Measurements from ENCODE around the gene LIN28A.

Gene LIN28A

DNA sequence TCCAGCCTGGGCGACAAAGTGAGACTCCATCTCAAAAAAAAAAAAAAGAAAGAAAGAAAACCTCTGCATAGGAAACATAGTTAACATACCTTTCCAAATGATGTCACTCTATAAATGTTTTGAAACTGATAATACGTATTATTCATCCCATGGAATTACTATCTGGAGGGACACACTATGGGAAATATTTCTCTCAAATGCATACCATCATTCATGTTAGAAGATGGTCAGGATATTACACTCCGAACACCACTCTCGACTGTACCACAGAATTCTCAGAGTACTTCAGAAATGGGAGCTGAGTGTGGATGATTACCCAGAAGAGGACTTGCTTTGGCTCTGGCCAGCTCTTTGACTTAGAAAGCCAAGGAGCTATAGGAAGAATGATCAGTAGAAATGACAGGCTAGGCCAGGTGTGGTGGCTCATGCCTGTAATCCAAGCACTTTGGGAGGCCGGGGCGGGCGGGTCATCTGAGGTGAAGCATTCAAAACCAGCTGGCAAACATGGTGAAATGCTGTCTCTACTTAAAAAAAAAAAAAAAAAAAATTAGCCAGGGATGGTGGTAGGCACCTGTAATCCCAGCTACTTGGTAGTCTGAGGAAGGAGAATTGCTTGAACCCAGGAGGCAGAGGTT lies 5.2 kb upstream of the LIN28A start:
- TF ChIP-seq GATA3 (IDR thresholded peaks at IDR 0.05; ENCODE audit: low read depth, low read length): no peak
- no peak for TF ChIP-seq GATA2 (IDR thresholded peaks at IDR 0.05; ENCODE audit: low read depth, low read length)

DNA sequence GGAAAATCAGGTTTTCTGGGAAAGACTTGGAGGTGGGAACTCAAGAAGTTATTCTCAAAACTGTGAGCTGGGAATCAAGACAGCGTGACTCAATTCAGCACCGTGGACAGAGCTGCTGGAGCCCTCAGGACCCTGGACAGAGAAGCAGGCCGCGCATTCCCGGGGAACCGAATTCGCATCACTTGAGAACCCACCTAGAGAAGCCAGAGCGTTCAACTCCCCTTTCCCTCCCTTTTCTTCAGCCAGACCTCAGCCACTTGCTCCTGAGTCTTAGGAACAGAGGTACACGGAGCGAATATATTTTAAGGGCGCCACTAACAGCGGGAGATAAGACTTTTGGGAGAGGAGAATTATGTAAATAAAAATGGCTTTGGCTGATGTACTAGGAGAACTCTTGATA lies 2.0 kb upstream of the LIN28A start:
- TF ChIP-seq GATA3 (IDR thresholded peaks at IDR 0.05; ENCODE audit: low read depth, low read length) (no peak), GATA2 (IDR thresholded peaks at IDR 0.05; ENCODE audit: low read depth, low read length) (no peak)

GRCh38 chr1:26409191-26409807 lies 1.3 kb upstream of the LIN28A start:
- TF ChIP-seq GATA3 (IDR thresholded peaks at IDR 0.05; ENCODE audit: low read depth, low read length): no peak
- TF ChIP-seq GATA2 (IDR thresholded peaks at IDR 0.05; ENCODE audit: low read depth, low read length): no peak

GRCh38 chr1:26411624-26412074 lies 1.0 kb downstream of the LIN28A start:
- TF ChIP-seq GATA2 (IDR thresholded peaks at IDR 0.05; ENCODE audit: low read depth, low read length): no peak
- TF ChIP-seq GATA3 (IDR thresholded peaks at IDR 0.05; ENCODE audit: low read depth, low read length): no peak

- TF ChIP-seq GATA2 (IDR thresholded peaks at IDR 0.05; ENCODE audit: low read depth, low read length): no peak
- TF ChIP-seq GATA3 (IDR thresholded peaks at IDR 0.05; ENCODE audit: low read depth, low read length): no peak
Observed at GRCh38 chr1:26412180-26412840, 1.7 kb downstream of the LIN28A start.

DNA sequence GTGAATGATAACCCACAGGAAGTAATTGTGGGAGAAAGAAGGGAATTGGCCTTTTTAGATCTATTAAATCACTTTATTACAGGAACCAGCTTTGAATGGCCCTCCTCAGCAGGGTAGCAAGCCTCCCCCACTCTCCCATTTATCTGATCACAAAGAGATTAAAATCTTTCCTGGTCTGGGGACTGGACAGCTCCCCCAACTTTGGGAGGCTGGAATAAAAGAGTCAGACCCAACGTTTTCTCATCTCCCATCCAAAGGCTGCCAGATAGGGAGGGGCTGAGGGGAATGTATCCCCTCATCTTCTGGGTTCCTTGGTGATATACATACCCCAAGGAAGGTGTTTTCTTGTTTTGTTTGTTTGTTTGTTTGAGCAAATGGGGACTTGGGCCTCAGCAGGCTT lies 2.4 kb downstream of the LIN28A start:
- TF ChIP-seq GATA3 (IDR thresholded peaks at IDR 0.05; ENCODE audit: low read depth, low read length) (no peak), GATA2 (IDR thresholded peaks at IDR 0.05; ENCODE audit: low read depth, low read length) (peak; percentile 16; the same call in 1 of the 2 replicates)

DNA sequence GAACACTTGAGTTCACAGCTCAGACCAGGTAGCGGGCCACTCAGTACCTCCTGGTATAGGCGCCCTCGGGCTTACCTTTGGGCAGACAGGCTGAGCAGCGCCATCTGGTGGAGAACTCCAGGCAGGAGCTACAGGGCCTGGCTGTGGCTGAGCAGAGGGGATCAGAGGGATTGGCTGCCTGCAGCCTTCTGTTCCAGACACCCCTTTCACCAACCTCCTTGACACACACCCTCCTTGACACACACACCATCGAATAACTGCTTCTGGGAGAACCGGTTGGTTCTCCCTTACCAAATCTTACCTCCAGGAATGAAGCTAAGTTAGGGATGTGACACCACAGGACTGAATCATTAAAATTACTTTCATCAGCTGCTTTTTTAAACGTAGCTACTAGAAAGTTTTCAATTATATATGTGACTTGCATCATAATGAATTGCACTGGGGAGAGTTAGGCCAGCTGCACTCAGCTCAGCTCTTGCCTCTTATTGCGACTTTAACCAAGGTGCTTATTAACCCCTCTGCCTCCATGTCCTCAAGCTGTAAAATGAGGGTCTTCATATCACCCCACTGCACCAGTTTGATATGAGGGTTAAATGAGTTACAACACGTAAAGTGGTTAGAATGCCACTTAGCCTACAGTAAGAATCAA lies 6.6 kb downstream of the LIN28A start:
- TF ChIP-seq GATA2 (IDR thresholded peaks at IDR 0.05; ENCODE audit: low read depth, low read length) (no peak), GATA3 (IDR thresholded peaks at IDR 0.05; ENCODE audit: low read depth, low read length) (no peak)

GRCh38 chr1:26418865-26419349 lies 8.3 kb downstream of the LIN28A start:
- TF ChIP-seq GATA3 (IDR thresholded peaks at IDR 0.05; ENCODE audit: low read depth, low read length) (no peak), GATA2 (IDR thresholded peaks at IDR 0.05; ENCODE audit: low read depth, low read length) (no peak)

DNA sequence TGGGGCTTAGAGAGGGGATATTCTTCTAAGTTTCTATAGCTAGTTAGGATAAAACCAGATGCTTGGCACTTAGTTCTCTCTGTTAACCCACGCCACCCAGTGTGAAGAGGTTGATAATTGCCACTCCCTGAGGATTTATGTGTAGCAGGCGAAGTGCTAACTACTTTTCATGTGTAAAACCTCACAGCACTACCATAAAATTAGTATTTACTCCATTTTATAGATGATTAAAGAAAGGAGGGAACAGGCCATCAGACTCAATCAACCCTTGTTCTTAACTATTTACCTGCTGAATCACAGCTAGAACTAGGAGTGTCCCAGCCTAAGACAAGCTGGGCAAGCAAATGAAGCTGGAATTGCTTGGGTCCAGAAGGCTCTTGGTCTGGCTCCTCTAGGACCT lies 8.9 kb downstream of the LIN28A start:
- TF ChIP-seq GATA2 (IDR thresholded peaks at IDR 0.05; ENCODE audit: low read depth, low read length): no peak
- no peak for TF ChIP-seq GATA3 (IDR thresholded peaks at IDR 0.05; ENCODE audit: low read depth, low read length)

DNA sequence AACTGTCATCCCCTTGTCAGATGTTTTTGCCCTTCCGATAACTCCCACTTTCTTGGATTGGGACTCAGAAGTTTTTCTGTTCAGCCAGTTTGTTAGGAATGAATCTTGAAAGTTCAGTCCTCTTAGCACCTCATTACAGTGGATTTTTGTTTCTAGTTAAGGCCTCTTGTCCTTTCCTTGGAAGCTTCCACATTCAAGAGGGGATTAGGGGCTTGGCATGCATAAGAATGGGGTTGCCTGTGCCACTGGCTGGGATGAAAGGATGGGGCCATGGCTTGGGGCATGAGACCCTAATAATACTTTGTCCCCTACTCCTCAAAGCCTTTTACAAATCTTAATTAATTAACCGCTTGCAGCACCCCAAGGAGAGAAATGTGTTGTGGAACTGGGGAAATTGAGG lies 19.1 kb downstream of the LIN28A start:
- no peak for TF ChIP-seq GATA2 (IDR thresholded peaks at IDR 0.05; ENCODE audit: low read depth, low read length)
- no peak for TF ChIP-seq GATA3 (IDR thresholded peaks at IDR 0.05; ENCODE audit: low read depth, low read length)

GRCh38 chr1:26431979-26432695 lies 21.5 kb downstream of the LIN28A start, which contains the start of gene DHDDS:
Gene DHDDS, plus strand, starts transcription at chr1:26432321. Its CDS starts 625 bp downstream, at chr1:26432946.
- no peak for TF ChIP-seq GATA2 (IDR thresholded peaks at IDR 0.05; ENCODE audit: low read depth, low read length)
- no peak for TF ChIP-seq GATA3 (IDR thresholded peaks at IDR 0.05; ENCODE audit: low read depth, low read length)

DNA sequence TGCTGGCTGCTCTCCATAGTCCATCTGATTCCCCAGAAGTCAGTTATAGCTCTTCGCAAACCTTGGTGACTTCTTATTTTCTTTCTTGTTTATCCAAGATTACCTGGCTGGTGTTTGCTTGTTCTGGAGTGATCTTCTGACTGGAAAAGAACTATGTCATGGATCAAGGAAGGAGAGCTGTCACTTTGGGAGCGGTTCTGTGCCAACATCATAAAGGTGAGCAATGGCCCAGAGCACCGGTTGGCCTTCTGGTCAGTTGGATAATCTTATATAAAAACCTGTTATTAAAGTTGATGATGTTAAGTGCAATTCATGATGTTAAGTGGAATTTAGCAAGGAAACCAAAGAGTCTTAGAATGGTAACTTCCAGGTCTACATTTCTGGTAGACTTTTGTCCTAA lies 22.2 kb downstream of the LIN28A start:
- TF ChIP-seq GATA2 (IDR thresholded peaks at IDR 0.05; ENCODE audit: low read depth, low read length): no peak
- no peak for TF ChIP-seq GATA3 (IDR thresholded peaks at IDR 0.05; ENCODE audit: low read depth, low read length)

DNA sequence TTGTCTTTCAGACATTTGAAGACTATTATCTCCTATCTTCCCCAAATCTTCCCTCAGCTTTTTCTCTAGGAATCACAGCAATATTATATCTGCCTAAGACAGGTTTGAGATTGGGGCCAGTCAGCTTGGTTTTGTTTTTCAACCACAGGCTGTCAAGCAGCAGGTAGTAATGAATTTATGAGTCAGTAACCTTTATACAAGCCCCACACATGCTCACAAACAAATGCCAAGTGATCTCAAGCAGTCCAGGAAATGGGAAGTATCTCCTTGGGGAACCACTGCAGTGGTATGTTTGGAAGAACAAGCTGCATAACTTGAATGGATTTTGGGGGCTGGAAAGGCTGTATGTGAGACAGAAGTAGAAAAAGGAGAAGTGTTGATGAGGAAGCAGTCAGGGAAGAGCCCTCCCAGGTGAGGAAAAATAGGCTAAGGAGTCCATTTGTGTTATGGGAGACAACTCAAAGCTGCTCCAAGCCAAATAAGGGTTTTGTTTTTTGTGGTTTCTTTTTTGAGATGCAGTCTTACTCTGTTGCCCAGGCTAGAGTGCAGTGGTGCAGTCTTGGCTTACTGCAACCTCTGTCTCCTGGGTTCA lies 23.6 kb downstream of the LIN28A start:
- TF ChIP-seq GATA3 (IDR thresholded peaks at IDR 0.05; ENCODE audit: low read depth, low read length): no peak
- TF ChIP-seq GATA2 (IDR thresholded peaks at IDR 0.05; ENCODE audit: low read depth, low read length): no peak
